Hepatocyte (in vitro differentiated cells): ENCODE data around the gene BICD1. TPM values are rescaled to one million over a fixed set of nuclear protein-coding genes. Genes with fewer than 3 reads are reported as not detected.

Source experiments
- DNase-seq: peaks from one replicate; pipeline ENCODE4 v3.0.0-alpha.2; 2016; ENCODE audit warnings: low spot score
- H2AFZ ChIP-seq: fragments of 200-600 bp; sonication (generic); 2 replicates; pipeline ENCODE4 v1.6.0; 2016; ENCODE audit warnings: antibody characterized with exemption, mild to moderate bottlenecking
- H3K27ac ChIP-seq: fragments of 200-600 bp; sonication (generic); 2 replicates; pipeline ENCODE4 v1.5.1; 2016; ENCODE audit warnings: mild to moderate bottlenecking
- H3K27me3 ChIP-seq: fragments of 200-600 bp; sonication (generic); 2 replicates; pipeline ENCODE4 v1.6.1; 2016
- H3K36me3 ChIP-seq: fragments of 200-600 bp; sonication (generic); replicated peaks from 2 replicates; pipeline ENCODE4 v1.5.1; 2016; ENCODE audit warnings: low read depth; ENCODE audit not compliant: insufficient read depth
- H3K4me1 ChIP-seq: fragments of 200-600 bp; sonication (generic); 2 replicates; pipeline ENCODE4 v1.5.1; 2016; ENCODE audit warnings: mild to moderate bottlenecking, moderate library complexity; ENCODE audit not compliant: insufficient read depth
- H3K4me2 ChIP-seq: fragments of 200-600 bp; sonication (generic); 2 replicates; pipeline ENCODE4 v1.6.0; 2016
- H3K4me3 ChIP-seq: fragments of 200-600 bp; sonication (generic); 2 replicates; pipeline ENCODE4 v1.5.1; 2016; ENCODE audit warnings: mild to moderate bottlenecking
- H3K79me2 ChIP-seq: fragments of 200-600 bp; sonication (generic); 2 replicates; pipeline ENCODE4 v1.6.0; 2017; ENCODE audit warnings: mild to moderate bottlenecking
- H3K9me2 ChIP-seq: fragments of 200-600 bp; sonication (generic); replicated peaks from 2 replicates; pipeline ENCODE4 v1.6.0; 2017; ENCODE audit warnings: mild to moderate bottlenecking; ENCODE audit not compliant: insufficient read depth
- H3K9me3 ChIP-seq: fragments of 200-600 bp; sonication (generic); 2 replicates; pipeline ENCODE4 v1.5.1; 2016; ENCODE audit warnings: low read depth, mild to moderate bottlenecking
- H4K20me1 ChIP-seq: fragments of 200-600 bp; sonication (generic); 2 replicates; pipeline ENCODE4 v1.6.0; 2016; ENCODE audit warnings: mild to moderate bottlenecking; ENCODE audit not compliant: insufficient read depth, poor library complexity, severe bottlenecking
- EZH2 ChIP-seq: fragments of 200-600 bp; sonication (generic); IDR thresholded peaks from 2 replicates; pipeline ENCODE4 v1.6.1; 2016; ENCODE audit warnings: antibody characterized with exemption, mild to moderate bottlenecking, borderline replicate concordance
- EZH2phosphoT487 ChIP-seq: fragments of 200-600 bp; sonication (generic); IDR thresholded peaks from one replicate; pipeline ENCODE4 v1.6.1; 2018; ENCODE audit warnings: antibody characterized with exemption, mild to moderate bottlenecking, low read depth, moderate library complexity; ENCODE audit not compliant: unreplicated experiment, severe bottlenecking
- WGBS: methylation state at CpG from one replicate; pipeline ENCODE4 v1.1.6; 2016; ENCODE audit warnings: low lambda C conversion rate; ENCODE audit errors: missing lambda C conversion rate; 5-methylcytosine and 5-hydroxymethylcytosine counted together
- polyA plus RNA-seq: library from polyadenylated mRNA; unstranded; fragments of >200 nt; fragmentation: Nextera tagmentation; extraction: Ambion mirVana; gene quantifications from 2 replicates; pipeline ENCODE4 v1.2.1, GENCODE V29; 2016
- total RNA-seq: library from RNA; depleted of rRNA; stranded (reverse); fragments of >200 nt; gene quantifications from 2 replicates; pipeline ENCODE4 v1.2.3, GENCODE V29; 2014
- TF ChIP-seq, protein P1 (sequence below): fragments of 200-600 bp; sonication (generic); IDR thresholded peaks from 2 replicates; pipeline ENCODE4 v1.5.1; 2016; ENCODE audit warnings: antibody characterized with exemption, mild to moderate bottlenecking; ENCODE audit not compliant: poor library complexity

Gene BICD1
- total and polyA plus RNA-seq, 2 experiments from 2014 or later, result 19.7 to 23.6 TPM

DNA sequence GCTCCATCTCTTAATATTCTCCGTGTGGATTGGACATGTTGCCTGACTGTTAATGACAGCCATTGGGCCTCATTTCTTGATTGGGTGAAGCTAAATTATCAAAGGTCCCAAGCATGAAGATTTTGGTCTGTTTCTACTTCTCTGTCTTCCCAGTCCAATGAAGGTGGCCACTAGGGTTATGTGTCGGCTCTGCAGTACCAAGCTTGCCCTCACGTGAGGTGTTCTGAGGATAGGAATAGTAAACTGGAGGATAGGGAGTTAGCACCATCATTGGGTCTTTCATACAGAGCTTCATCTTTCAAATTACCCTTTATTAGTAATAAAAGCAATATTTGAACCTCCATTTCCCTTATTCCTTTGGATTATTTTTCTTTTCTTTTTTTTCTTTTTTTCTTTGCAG, 21.9 kb upstream of the BICD1 start:
- 100% methylated on average over 3 of the region's 3 CpGs for WGBS
- Histone ChIP-seq H3K9me2 (no peaks in the 10 kb centered on the region), H3K4me1 (no peaks in the 10 kb centered on the region), H2AFZ (no peak overlapping the region), H3K27me3 (no peaks in the 10 kb centered on the region), H3K79me2 (no peaks in the 10 kb centered on the region), H3K9me3 (no peaks in the 10 kb centered on the region), H3K4me2 (no peak overlapping the region), H3K27ac (no peak overlapping the region), H4K20me1 (no peaks in the 10 kb centered on the region), H3K4me3 (no peak overlapping the region), H3K36me3 (no peaks in the 10 kb centered on the region)
- DNase-seq, result no peak
- TF ChIP-seq, protein P1, sequence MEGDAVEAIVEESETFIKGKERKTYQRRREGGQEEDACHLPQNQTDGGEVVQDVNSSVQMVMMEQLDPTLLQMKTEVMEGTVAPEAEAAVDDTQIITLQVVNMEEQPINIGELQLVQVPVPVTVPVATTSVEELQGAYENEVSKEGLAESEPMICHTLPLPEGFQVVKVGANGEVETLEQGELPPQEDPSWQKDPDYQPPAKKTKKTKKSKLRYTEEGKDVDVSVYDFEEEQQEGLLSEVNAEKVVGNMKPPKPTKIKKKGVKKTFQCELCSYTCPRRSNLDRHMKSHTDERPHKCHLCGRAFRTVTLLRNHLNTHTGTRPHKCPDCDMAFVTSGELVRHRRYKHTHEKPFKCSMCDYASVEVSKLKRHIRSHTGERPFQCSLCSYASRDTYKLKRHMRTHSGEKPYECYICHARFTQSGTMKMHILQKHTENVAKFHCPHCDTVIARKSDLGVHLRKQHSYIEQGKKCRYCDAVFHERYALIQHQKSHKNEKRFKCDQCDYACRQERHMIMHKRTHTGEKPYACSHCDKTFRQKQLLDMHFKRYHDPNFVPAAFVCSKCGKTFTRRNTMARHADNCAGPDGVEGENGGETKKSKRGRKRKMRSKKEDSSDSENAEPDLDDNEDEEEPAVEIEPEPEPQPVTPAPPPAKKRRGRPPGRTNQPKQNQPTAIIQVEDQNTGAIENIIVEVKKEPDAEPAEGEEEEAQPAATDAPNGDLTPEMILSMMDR, result no peak
- TF ChIP-seq EZH2phosphoT487 (no peak), EZH2 (no peak)

DNA sequence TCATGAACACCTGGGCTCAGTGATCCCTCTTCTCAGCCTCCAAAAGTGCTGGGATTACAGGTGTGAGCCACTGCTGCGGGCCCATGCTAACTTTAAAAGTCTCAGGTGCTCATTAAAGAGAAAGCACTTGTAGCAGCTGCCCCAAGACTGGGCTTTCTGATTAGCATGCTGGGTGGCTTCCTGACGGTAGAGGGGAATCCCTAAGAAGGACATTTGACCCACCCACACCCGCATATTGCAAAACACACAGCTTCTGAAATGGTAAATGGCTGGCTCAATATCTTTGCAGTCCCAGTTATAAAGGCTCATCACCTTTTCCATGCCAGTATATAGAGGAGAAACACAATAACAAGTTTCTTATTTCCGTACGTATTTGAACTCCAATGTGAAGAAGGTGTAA, 19.3 kb upstream of the BICD1 start:
- Histone ChIP-seq H3K4me1 (no peaks in the 10 kb centered on the region), H3K9me3 (no peaks in the 10 kb centered on the region), H3K36me3 (no peaks in the 10 kb centered on the region), H3K27ac (no peak overlapping the region), H3K27me3 (no peaks in the 10 kb centered on the region), H3K4me3 (no peak overlapping the region), H2AFZ (no peak overlapping the region), H3K79me2 (no peaks in the 10 kb centered on the region), H3K4me2 (no peak overlapping the region), H3K9me2 (no peaks in the 10 kb centered on the region), H4K20me1 (no peaks in the 10 kb centered on the region)
- WGBS, result 72% methylated on average over 5 of the region's 5 CpGs
- no peak for DNase-seq
- TF ChIP-seq EZH2phosphoT487 (no peak), EZH2 (no peak)
- TF ChIP-seq, protein P1, result no peak

DNA sequence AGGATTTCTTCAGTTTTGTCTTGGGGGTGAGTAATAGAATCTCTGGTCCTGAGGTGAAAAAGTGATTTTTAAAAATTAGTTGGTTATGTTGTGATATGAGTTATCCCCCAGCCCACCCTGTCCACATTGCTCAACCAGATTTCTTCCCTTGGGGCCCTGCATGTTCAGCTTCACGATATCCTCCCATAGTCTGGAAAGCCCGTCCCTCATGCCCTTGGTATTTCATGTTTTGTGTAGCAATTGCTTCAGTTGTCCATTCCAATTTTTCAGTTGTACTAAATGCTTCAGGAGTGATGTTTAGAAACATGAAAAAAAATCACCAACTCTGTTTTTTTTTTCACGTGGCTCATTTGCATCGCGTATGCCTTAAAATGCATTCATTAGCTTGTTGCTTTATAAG, 17.5 kb upstream of the BICD1 start:
- no peaks in the 10 kb centered on the region for H3K9me2 ChIP-seq
- no peaks in the 10 kb centered on the region for H3K79me2 ChIP-seq
- TF ChIP-seq EZH2 (no peak), EZH2phosphoT487 (no peak)
- TF ChIP-seq, protein P1, result no peak
- H3K9me3 ChIP-seq, result no peaks in the 10 kb centered on the region
- H3K4me3 ChIP-seq, result no peak overlapping the region
- no peaks in the 10 kb centered on the region for H3K27me3 ChIP-seq
- H3K27ac ChIP-seq, result no peak overlapping the region
- H3K36me3 ChIP-seq, result no peaks in the 10 kb centered on the region
- H3K4me1 ChIP-seq, result no peaks in the 10 kb centered on the region
- no peak for DNase-seq
- no peak overlapping the region for H2AFZ ChIP-seq
- no peak overlapping the region for H3K4me2 ChIP-seq
- WGBS, result 87% methylated on average over 5 of the region's 5 CpGs
- H4K20me1 ChIP-seq, result no peaks in the 10 kb centered on the region

DNA sequence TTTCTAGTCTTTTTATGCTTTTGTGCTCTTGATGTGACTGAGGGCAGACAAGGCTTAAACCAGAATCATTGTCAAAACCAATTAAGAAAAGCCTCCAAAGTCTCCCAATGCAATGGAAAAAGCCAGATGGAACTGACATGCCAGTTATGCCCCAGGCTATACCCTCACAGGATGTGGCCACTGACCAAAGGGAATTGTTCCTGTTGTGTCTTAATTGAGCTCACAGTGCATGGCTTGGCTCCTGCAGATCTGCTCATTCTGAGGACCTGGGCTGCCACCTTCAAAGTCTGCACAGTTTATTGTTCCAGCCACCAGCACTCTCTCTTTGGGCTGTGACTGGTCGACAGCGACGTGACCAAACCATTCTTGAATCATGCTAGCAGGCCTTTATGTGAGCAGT, 17.1 kb upstream of the BICD1 start:
- H3K4me3 ChIP-seq, result no peak overlapping the region
- no peak overlapping the region for H2AFZ ChIP-seq
- H3K9me3 ChIP-seq, result no peaks in the 10 kb centered on the region
- WGBS, result 79% methylated on average over 3 of the region's 3 CpGs
- no peaks in the 10 kb centered on the region for H3K36me3 ChIP-seq
- no peaks in the 10 kb centered on the region for H3K9me2 ChIP-seq
- no peak overlapping the region for H3K4me2 ChIP-seq
- H3K27ac ChIP-seq, result no peak overlapping the region
- no peaks in the 10 kb centered on the region for H3K79me2 ChIP-seq
- H3K27me3 ChIP-seq, result no peaks in the 10 kb centered on the region
- H3K4me1 ChIP-seq, result no peaks in the 10 kb centered on the region
- DNase-seq, result no peak
- no peak for TF ChIP-seq EZH2
- no peak for TF ChIP-seq EZH2phosphoT487
- no peaks in the 10 kb centered on the region for H4K20me1 ChIP-seq
